SK-MEL-5 (cell line): ENCODE data around the gene SYNPR. TPM values are rescaled to one million over a fixed set of nuclear protein-coding genes. Genes with fewer than 3 reads are reported as not detected.

Experiments used
- DNase-seq: peaks from one replicate; pipeline ENCODE4 v3.0.0-alpha.2; 2016; ENCODE audit warnings: low read depth, low spot score
- in situ Hi-C: cut with HindIII; loops from 2 replicates; pipeline ENCODE4 v1.10.0; 2016; ENCODE audit warnings: low sequenced_read_pairs, high pct_unique_total_duplicates, low pct_unique_long_range_greater_than_20kb
- total RNA-seq: library from RNA; depleted of rRNA; stranded (reverse); fragments of >200 nt; shearing (Covaris generic); gene quantifications from 2 replicates; pipeline ENCODE4 v1.2.3, GENCODE V29; 2014

Gene SYNPR
- total RNA-seq, 1 experiment from 2014 or later: not detected

DNA sequence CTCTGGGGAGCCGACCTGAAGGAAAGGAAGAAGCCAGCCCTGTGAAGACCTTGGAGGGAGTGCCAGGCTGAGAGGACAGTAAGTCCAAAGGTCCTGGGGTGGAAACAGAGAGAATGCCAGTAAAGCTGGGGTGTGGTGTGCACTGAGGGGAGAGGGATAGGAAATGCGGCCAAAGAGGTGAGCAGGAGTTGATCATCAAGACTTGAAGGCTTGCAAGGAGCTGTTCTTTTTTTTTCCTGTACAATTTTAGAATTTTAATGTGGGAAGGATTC, 73.8 kb downstream of the SYNPR start:
- in situ Hi-C loops: loop anchor here (25.0 kb wide), 1 partner anchor 460 kb away; the partner anchor contains the start of gene C3orf49
- no peak for DNase-seq

DNA sequence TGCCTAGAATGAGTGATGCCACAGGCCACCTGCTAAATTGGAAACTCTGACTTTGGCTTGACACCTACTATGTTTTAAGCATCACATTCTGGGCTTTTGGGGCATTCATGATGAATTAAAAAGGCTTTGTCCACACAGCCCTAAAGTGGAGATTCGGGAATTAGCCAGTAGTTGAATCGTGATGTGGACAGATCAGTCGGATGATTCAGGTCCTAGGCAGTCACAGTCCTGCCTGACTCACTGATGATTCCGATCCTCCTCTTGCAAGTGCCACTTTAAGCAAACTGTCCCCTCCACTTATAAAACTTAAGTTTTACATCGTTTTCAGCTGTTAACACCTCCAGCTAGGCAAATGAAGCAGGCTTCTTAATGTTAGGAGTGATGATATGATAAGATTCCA, 75.3 kb downstream of the SYNPR start:
- in situ Hi-C loops: loop anchor here (25.0 kb wide), 1 partner anchor 459 kb away; the partner anchor contains the start of gene C3orf49
- no peak for DNase-seq

DNA sequence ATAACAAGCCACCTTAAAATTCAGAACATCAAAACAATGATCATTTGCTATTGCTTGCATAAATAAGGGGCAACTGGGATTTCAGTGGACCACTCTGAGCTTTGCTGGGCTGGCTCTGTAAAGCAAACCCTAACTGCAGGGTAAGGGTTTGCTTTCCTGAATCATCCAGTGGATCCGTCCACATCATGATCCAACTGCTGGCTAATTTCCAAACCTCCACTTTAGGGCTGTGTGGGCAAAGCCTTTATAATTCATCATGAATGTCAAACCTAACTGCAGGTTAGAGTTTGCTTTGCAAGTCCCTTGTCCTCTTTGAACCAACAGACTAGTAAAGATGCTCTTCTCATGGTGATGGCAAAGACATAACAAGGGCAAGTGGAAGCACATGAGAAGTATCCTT, 76.1 kb downstream of the SYNPR start:
- DNase-seq: no peak
- in situ Hi-C loops: loop anchor here (25.0 kb wide), 1 partner anchor 458 kb away; the partner anchor contains the start of gene C3orf49

DNA sequence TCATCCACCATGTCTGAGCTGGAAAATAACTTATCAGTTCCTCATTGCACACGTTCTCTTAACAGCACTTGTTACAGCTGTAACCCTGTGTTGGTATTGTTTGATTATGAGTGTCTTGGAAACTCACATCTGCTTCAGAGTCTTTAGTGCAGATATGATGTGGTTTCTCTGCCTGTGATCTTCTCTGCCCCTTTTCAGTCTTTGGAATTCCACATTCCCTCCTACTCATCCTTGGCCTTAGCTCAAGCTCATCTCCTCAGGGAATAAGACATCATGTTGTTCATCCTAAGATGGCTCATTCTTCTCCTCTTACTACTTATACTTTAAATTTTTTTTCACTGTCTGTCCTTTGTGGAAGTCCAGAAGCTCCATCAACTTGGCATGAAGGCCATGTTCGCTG, 77.7 kb downstream of the SYNPR start:
- in situ Hi-C loops: loop anchor here (25.0 kb wide), 1 partner anchor 456 kb away; the partner anchor contains the start of gene C3orf49
- no peak for DNase-seq

DNA sequence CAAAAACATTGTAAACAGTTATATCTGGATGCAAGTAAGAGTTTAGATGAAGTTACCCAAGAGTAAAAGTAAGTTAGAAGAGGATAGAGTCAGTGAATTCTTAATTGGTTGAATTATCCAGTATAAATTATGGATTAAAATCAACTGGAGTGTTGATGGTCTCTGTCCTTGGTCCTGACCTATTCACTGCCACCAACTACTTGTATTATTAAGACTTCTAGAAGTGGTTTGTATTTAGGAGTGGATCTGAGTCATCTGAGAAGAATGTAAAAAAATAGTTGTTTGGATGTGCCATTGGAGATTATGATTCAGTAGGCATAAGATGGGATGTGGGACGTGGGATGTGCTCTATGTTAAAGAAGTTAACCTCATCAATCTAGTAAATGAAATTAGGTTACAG, 86.4 kb downstream of the SYNPR start:
- no peak for DNase-seq
- in situ Hi-C loops: loop anchor here (25.0 kb wide), 1 partner anchor 448 kb away; the partner anchor contains the start of gene C3orf49

DNA sequence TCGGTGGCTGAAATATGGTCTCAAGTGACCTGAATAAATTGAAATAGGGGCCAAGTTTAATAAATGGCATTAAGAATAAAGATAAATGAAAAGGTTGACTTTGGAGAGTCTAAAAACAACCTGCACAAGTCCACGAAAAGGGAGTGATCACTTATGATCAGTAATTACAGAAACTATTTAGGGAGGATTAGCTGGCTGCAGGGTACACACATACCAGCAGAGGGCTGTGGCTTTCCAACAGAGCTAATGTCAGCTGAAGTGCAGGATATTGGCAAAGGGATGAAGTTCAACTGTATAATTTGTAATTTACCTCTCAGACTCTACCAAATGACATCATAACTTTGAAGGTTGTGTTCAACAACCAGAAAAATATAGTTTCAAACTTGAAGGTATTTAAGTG, 86.8 kb downstream of the SYNPR start:
- in situ Hi-C loops: loop anchor here (25.0 kb wide), 1 partner anchor 447 kb away; the partner anchor contains the start of gene C3orf49
- DNase-seq: peak; percentile 27

DNA sequence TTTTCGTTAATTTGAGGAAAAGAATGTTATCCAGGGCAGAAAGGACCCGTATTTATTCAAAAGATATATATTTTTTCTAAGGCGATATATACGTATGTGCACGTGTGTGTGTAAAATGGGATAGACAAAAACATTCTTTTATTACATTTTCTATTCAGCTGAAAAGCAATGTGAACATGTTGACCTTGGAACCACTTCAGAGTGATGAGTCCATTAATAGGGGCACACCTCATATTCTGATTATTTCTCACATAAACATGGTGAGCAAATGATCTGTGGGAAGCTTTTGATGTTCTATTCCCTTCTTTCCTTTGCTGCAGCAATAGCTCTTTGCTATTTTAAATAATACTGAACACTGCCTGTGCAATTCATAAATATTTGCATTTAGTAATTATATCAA, 87.6 kb downstream of the SYNPR start:
- in situ Hi-C loops: loop anchor here (25.0 kb wide), 1 partner anchor 447 kb away; the partner anchor contains the start of gene C3orf49
- no peak for DNase-seq

DNA sequence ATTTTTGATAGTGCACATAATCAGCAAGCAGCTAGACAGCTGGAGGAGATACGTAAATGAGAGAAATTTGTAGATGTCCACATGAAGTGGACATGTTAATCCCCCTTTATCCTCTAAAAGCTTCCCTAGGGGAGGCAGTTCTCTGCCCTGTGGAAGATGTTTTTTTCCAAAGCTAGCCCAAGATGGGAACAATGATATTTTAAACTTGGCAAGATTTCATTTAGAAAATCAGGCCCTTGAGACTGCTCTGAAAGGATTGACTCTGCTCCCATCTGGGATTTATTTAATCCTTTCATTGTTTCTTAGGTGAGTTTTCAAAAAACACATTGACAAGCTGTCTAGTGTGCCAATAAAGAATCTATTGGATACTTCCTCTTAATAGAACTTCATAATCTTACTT, 92.0 kb downstream of the SYNPR start:
- no peak for DNase-seq
- in situ Hi-C loops: loop anchor here (25.0 kb wide), 1 partner anchor 442 kb away; the partner anchor contains the start of gene C3orf49

DNA sequence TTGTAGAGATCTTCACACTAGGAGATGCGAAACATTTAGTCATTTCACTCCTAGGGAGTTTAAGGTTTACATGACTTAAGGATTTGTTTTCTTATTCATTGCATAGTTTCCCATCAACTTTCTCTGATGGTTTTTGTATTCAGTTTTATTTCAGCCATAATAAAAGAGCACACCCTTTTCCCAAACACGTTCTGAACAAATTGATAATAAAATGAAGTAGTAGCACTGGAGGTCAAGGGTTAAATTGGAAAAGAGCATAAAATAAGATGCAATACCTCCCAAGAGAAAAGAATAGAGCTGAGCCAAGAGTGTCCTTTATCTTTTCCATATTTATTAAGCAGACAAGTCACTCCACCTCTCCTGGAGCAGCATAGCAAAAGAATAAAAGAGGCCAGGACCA, 104.9 kb downstream of the SYNPR start:
- in situ Hi-C loops: no loop called here
- no peak for DNase-seq

DNA sequence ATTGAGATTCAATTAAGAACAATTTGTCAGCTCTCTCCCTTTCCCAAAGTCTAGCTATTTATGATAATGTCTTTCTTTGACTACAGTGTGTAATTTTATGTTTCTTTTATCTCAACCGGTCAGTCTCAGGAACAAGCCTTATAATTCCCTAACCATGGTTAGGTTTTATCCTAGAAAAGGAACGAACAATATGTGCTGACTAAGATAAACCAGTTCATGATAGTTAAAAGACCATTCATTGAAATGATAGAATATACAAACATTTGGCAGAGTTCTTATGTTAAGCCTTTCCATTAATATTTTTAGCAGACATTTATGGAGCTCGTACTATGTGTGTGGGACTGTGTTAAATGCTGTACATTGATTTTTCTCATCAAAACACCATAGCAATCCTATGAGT, 106.3 kb downstream of the SYNPR start:
- in situ Hi-C loops: no loop called here
- no peak for DNase-seq

DNA sequence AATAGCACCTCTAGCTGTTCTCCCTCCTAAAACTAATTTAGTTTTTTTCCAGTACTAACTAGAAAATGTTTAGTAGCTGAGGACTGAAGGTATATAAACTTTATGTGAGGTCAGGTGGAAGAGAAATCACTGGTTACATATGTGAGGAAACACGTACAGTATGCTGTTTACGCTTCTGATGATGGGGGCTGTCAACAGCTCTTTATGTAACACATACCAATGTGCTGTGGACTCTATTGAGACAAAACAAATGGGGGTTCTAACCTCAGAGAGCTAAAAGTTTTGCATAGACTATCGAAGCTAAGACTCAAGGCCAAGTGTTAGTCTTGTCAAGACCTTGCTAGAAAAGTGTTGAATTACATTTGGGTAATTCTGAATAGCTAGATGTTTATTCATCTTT, 107.5 kb downstream of the SYNPR start:
- DNase-seq: no peak
- in situ Hi-C loops: no loop called here

DNA sequence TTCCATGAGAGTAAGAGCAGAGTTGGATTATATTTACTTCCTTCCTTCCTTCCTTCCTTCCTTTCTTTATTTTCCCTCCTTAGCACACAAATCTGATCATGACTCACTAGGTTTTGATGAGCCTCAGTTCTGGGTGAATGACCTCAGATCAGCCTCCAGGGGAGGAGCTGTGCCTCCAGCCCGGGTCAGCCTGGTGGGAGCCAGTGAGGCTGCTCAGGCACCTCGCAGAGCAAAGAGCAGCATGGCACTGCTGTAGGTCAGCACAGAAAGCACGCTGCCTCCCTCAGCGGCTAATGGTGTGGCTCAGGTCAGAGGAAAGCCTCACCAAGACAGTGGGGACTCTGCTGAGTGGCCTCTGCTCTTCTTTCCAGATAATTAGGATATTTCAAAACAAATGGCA, 108.5 kb downstream of the SYNPR start:
- in situ Hi-C loops: no loop called here
- no peak for DNase-seq

DNA sequence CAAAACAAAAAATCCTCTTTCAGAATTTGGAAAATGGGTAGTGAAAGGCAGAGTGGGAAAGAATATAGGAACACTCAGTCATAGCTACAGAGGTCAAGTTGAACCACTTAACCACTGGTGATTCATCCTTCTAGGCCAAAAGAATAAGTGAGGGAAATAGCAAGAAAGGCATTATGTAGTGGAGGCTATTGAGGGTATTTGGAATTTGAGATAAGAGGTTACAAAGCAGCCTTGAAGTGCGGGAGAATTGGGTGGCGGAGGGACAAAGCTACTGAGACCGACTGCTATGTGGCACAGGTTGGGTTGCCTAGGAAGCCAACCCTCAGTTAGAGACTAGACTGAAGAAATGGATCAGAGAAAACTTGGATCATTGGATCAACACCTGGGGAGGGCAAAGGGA, 109.5 kb downstream of the SYNPR start:
- in situ Hi-C loops: no loop called here
- no peak for DNase-seq

DNA sequence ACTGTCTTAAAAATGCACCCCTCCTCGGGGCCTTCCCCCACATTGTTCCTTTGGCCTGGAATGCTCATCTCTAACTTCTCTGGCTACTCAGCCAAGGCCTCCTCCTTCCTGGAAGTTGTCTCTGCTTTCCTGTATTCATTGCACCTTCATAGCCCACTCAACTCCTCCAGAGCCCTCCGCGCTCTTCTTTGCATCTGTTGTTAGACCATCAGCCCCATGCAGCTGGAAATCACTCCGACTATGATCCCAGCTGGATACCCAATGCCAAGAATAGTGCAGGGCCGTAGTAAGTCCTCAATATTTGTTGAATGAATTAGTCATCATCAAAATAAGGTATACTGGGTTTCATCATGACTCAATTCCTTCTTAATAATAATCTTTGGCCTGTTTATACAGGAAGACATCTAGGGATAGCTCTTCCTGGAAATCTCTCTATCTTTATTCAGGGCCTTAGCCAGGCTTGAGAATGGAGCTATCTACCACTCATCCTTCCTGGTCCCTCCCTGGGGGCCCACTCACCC, 112.7 kb downstream of the SYNPR start:
- in situ Hi-C loops: no loop called here
- no peak for DNase-seq

DNA sequence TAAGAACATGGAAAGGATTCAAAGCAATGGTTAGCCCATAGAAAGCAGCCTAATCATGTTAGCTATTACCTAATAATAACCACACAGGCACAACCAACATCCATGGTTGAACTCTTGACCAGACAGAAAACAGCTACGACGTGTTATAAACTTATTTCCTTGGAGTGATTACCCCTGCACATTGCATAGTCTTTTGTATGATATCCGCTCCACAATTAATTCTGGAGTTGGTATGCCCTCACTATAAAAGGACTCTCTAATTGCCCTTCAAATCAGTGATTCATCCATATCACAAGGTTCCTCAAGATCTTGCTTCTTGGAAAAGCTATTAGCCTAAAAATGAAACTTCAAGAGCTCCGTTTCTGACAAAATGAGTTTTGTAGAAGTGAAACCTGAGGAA, 117.9 kb downstream of the SYNPR start:
- no peak for DNase-seq
- in situ Hi-C loops: no loop called here

DNA sequence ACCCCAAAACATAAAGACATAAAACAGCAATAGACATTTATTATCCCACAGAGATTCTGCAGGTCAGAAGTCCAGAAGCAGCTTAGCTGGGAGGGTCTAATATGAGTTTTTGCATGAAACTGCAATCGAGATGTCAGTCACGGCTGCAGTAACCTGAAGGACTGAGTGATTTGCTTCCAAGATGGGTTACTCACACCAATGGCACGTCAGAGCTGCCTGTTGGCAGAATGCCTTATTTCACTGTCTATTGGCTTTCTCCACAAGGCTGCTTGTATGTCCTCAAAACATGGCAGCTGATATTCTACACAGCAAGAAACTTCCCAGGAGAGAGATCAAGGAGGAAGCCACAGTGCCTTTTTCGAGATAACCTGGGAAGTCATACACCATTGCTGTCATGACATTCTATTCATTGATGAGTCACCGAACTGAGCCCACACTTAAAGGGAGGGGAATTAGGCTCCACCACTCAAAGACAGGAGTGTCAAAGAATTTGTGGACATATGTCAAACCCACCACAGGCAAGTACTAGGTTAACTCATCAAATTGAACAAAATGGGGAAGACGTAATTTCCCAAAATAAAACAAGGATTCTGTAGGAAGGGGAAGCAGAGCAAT, 122.2 kb downstream of the SYNPR start:
- DNase-seq: no peak

DNA sequence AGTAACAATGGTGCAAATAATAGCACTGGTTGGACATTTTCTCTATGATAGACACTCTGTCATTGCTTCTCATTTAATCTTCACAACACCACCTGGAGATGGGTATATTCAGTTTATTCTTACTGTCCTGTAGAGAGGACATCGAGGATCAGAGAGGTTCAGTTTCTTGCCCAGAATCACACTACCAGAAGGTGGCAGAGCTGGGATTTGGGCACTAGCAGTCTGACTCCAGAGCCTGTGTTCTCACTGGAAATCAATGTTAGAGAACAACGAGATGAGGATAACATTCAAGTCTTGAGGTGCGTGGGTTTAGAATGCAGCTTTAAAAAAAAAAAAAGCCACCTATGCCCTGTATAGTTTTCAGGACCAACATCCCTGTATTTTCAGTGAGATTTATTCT, 127.8 kb downstream of the SYNPR start:
- in situ Hi-C loops: no loop called here
- peak; percentile 32 for DNase-seq

More for the DNA sequence above, 122.2 kb downstream of the SYNPR start:
- in situ Hi-C loops: no loop called here

DNA sequence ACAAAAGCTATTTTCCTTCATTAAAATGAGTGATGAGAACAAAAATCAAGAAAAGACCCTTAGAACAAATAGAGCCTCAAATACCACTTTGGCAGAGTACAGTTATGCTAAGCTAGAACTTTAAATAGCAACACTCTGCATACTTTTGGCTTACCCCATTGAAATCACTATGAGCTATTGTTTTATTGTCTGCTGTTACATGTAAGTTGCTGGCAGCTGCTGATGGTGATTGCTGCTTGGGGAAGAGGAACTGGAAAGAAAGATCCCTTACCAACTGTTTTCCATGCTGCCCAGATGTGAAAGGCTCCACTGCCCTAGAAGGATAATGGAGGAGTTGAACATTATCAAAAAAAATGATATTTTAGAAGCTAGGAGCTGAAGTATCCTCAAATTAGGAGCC, 135.4 kb downstream of the SYNPR start:
- in situ Hi-C loops: no loop called here
- DNase-seq: no peak

DNA sequence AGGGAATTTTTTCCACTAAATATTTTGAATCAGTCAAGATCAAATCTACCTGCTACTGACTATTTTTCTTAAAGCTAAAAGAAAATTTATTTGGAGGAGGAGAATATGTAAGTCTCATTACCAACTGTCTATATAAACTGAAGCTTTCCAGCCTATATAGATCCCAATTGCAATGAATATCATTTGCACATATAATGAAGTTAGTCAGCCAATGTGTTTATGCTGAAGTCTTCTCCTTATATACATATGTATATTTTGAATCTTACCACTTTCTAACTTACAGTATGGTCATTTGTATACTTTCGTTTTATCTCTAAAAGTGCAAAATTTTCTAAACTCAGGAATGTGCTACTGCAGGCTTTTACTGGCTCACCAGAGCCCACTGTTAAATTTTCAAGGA, 136.5 kb downstream of the SYNPR start:
- in situ Hi-C loops: no loop called here
- no peak for DNase-seq
